Endodermal cell (in vitro differentiated cells): ENCODE measurements around the gene AADACL3. TPM values are rescaled to one million over a fixed set of nuclear protein-coding genes. Genes with fewer than 3 reads are reported as not detected.

Source experiments
- DNase-seq: peaks from one replicate; pipeline ENCODE4 v3.0.0-alpha.2; 2017
- H3K27ac ChIP-seq: 2 replicates; pipeline ENCODE4 v1.5.1; 2013; ENCODE audit warnings: mild to moderate bottlenecking, low read depth, low read length, moderate library complexity
- H3K27me3 ChIP-seq: 2 replicates; pipeline ENCODE4 v1.6.1; 2013; ENCODE audit warnings: mild to moderate bottlenecking, low read length, moderate library complexity; ENCODE audit not compliant: insufficient read depth, control insufficient read depth, poor library complexity, severe bottlenecking
- H3K36me3 ChIP-seq: 2 replicates; pipeline ENCODE4 v1.7.0; 2013; ENCODE audit warnings: mild to moderate bottlenecking, low read length, moderate library complexity; ENCODE audit not compliant: control insufficient read depth, insufficient read depth
- H3K4me1 ChIP-seq: one replicate; pipeline ENCODE4 v1.7.0; 2013; ENCODE audit warnings: low read length; ENCODE audit not compliant: control insufficient read depth, insufficient read depth
- H3K4me3 ChIP-seq: 2 replicates; pipeline ENCODE4 v1.5.1; 2013; ENCODE audit warnings: mild to moderate bottlenecking, low read length, moderate library complexity
- H3K9ac ChIP-seq: 2 replicates; pipeline ENCODE4 v1.6.1; 2013; ENCODE audit warnings: mild to moderate bottlenecking, low read length, moderate library complexity; ENCODE audit not compliant: poor library complexity, severe bottlenecking; ENCODE audit errors: extremely low read depth
- H3K9me3 ChIP-seq: 2 replicates; pipeline ENCODE4 v1.6.1; 2013; ENCODE audit warnings: mild to moderate bottlenecking, low read length, moderate library complexity; ENCODE audit not compliant: control insufficient read depth
- H3K27ac Mint-ChIP-seq: 2 replicates; pipeline ENCODE4 v1.8.0; 2020; ENCODE audit warnings: mixed read lengths
- H3K27me3 Mint-ChIP-seq: 2 replicates; pipeline ENCODE4 v1.8.0; 2021; ENCODE audit warnings: mild to moderate bottlenecking, mixed read lengths; ENCODE audit not compliant: insufficient read depth
- H3K36me3 Mint-ChIP-seq: 2 replicates; pipeline ENCODE4 v1.8.0; 2020; ENCODE audit warnings: low read depth, mixed read lengths
- H3K4me1 Mint-ChIP-seq: 2 replicates; pipeline ENCODE4 v1.8.0; 2020; ENCODE audit warnings: mixed read lengths
- H3K4me3 Mint-ChIP-seq: 2 replicates; pipeline ENCODE4 v1.8.0; 2020; ENCODE audit warnings: mild to moderate bottlenecking, moderate library complexity, mixed read lengths
- H3K9me3 Mint-ChIP-seq: 2 replicates; pipeline ENCODE4 v1.8.0; 2020; ENCODE audit warnings: mild to moderate bottlenecking, mixed read lengths
- CTCF ChIP-seq: fragments of 200-600 bp; sonication (generic); conservative IDR thresholded peaks from 2 replicates; pipeline ENCODE4 v1.5.0; 2021; ENCODE audit warnings: antibody characterized with exemption, mild to moderate bottlenecking
- WGBS, 2 experiments: methylation state at CpG; one replicate each; pipeline versions ENCODE4 v1.1.5 to v1.1.7; 2013; ENCODE audit warnings: missing lambda C conversion rate in 2 of 2, mixed read lengths in 1 of 2; ENCODE audit not compliant: insufficient coverage in 1 of 2, insufficient read length in 1 of 2; 5-methylcytosine and 5-hydroxymethylcytosine counted together
- total RNA-seq, 2 donors: library from RNA; stranded (reverse); fragmentation: NEBNext Ultra II Directional in 1 of 2; extraction: Animal tissue kit (Norgen Biotek cat#: 25700) in 1 of 2; gene quantifications; 2 replicates in 1 of 2; 3 replicates in 1 of 2; pipeline ENCODE4 v1.2.1, GENCODE V29; 2021

AADACL3 gene
- total RNA-seq, 2 donors from 2014 or later: 0.24 TPM; not detected in 1

- Histone ChIP-seq H3K27me3 (no peaks in the 10 kb centered on the region), H3K27ac (no peak overlapping the region), H3K9ac (no peak overlapping the region), H3K4me3 (no peak overlapping the region), H3K9me3 (no peaks in the 10 kb centered on the region), H3K36me3 (no peaks in the 10 kb centered on the region), H3K4me1 (no peaks in the 10 kb centered on the region)
- Mint-ChIP-seq H3K27me3 (no peaks in the 10 kb centered on the region), H3K27ac (no peak overlapping the region), H3K4me3 (no peak overlapping the region), H3K4me1 (no peaks in the 10 kb centered on the region), H3K9me3 (no peaks in the 10 kb centered on the region), H3K36me3 (no peaks in the 10 kb centered on the region)
- no peak for TF ChIP-seq CTCF
- peak; percentile 10 for DNase-seq
- 93 to 100% methylated on average over 1 to 4 of the region's 4 CpGs for WGBS, 2 experiments
Measured at GRCh38 chr1:12754738-12755137, 38.8 kb downstream of the AADACL3 start.

- no peak for DNase-seq
- Mint-ChIP-seq H3K27ac (no peak overlapping the region), H3K27me3 (no peaks in the 10 kb centered on the region)
Measured at GRCh38 chr1:12756273-12756672, 40.4 kb downstream of the AADACL3 start.

GRCh38 chr1:12756768-12757413 is 41.0 kb downstream of the AADACL3 start:
- no peak overlapping the region for H3K27ac ChIP-seq
- TF ChIP-seq CTCF: no peak
- H3K27ac Mint-ChIP-seq: no peak overlapping the region
- no peaks in the 10 kb centered on the region for H3K4me1 ChIP-seq
- no peak overlapping the region for H3K4me3 Mint-ChIP-seq
- H3K36me3 Mint-ChIP-seq: no peaks in the 10 kb centered on the region
- no peaks in the 10 kb centered on the region for H3K27me3 Mint-ChIP-seq
- no peaks in the 10 kb centered on the region for H3K36me3 ChIP-seq
- WGBS, 2 experiments: 78 to 87% methylated on average over 5 to 6 of the region's 6 CpGs
- no peak overlapping the region for H3K4me3 ChIP-seq
- H3K4me1 Mint-ChIP-seq: no peaks in the 10 kb centered on the region
- DNase-seq: no peak
- no peaks in the 10 kb centered on the region for H3K9me3 ChIP-seq
- H3K27me3 ChIP-seq: no peaks in the 10 kb centered on the region
- H3K9ac ChIP-seq: no peak overlapping the region
- H3K9me3 Mint-ChIP-seq: no peaks in the 10 kb centered on the region

More at GRCh38 chr1:12756273-12756672, 40.4 kb downstream of the AADACL3 start:
- Mint-ChIP-seq H3K9me3 (no peaks in the 10 kb centered on the region), H3K36me3 (no peaks in the 10 kb centered on the region), H3K4me1 (no peaks in the 10 kb centered on the region), H3K4me3 (no peak overlapping the region)
- no peaks in the 10 kb centered on the region for H3K27me3 ChIP-seq
- 85 to 88% methylated on average over 1 to 2 of the region's 2 CpGs for WGBS, 2 experiments
- no peak for TF ChIP-seq CTCF
- H3K4me1 ChIP-seq: no peaks in the 10 kb centered on the region
- no peaks in the 10 kb centered on the region for H3K9me3 ChIP-seq
- no peak overlapping the region for H3K4me3 ChIP-seq
- H3K27ac ChIP-seq: no peak overlapping the region
- H3K9ac ChIP-seq: no peak overlapping the region
- H3K36me3 ChIP-seq: no peaks in the 10 kb centered on the region
